Cardiac fibroblast (primary cell): ENCODE results near the gene ZNRD2.

Source experiments
- DNase-seq, 2 donors: peaks; one replicate each; pipeline versions ENCODE4 v3.0.0 to v3.0.0-alpha.2; 2010; ENCODE audit warnings: low read depth in 2 of 2
- H3K4me3 ChIP-seq, 2 donors: replicated peaks in 1 of 2; 1 replicate in 1 of 2; 2 replicates in 1 of 2; pipeline ENCODE4 v1.5.1; 2011; ENCODE audit warnings: low read depth in 2 of 2, low read length in 2 of 2, mild to moderate bottlenecking in 2 of 2, moderate library complexity in 1 of 2
- CTCF ChIP-seq: IDR thresholded peaks from one replicate; pipeline ENCODE4 v1.5.1; 2011; ENCODE audit warnings: low read depth, mild to moderate bottlenecking, low read length, inconsistent platforms

ZNRD2 gene

GRCh38 chr11:65571940-65572339 lies 1.7 kb downstream of the ZNRD2 start:
- H3K4me3 ChIP-seq: peak overlapping the region; percentile 66 to 67
- DNase-seq: peak; percentile 54 to 56
- peak; percentile 40 for TF ChIP-seq CTCF

DNA sequence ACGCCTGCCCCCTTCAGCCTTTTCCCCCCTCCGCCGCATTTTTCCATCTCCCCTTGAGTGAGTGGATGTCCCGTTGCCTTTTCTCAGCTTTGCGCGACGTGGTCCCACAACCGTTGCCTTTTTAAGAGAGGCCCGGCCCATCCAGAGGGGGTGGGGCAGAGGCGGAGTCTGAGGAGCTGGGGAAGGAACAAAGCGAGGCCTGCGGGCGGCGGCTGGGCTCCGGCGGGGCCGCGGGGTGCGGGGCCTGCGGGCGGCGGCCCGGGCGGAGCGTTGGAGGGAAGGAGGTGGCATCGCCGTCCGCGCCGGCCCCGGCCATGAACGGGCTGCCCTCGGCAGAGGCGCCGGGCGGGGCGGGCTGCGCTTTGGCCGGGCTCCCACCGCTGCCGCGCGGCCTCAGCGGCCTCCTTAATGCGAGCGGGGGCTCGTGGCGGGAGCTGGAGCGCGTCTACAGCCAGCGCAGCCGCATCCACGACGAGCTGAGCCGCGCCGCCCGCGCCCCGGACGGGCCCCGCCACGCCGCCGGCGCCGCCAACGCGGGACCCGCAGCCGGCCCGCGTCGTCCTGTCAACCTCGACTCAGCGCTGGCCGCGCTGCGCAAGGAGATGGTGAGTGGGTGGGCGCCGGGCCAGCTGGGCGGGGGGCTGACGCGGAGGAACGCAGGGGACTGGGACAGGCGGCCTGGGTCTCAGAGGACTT lies 2.2 kb downstream of the ZNRD2 start, which contains the start of gene FAM89B:
Gene FAM89B, plus strand, starts transcription at position 183 of the 696 bp plus-strand sequence. Its CDS starts 132 bp downstream, at position 315.
- H3K4me3 ChIP-seq: peak within 1 kb of the TSS; percentile 98 to 99
- peak; percentile 83 to 87 for DNase-seq
- no peak for TF ChIP-seq CTCF

DNA sequence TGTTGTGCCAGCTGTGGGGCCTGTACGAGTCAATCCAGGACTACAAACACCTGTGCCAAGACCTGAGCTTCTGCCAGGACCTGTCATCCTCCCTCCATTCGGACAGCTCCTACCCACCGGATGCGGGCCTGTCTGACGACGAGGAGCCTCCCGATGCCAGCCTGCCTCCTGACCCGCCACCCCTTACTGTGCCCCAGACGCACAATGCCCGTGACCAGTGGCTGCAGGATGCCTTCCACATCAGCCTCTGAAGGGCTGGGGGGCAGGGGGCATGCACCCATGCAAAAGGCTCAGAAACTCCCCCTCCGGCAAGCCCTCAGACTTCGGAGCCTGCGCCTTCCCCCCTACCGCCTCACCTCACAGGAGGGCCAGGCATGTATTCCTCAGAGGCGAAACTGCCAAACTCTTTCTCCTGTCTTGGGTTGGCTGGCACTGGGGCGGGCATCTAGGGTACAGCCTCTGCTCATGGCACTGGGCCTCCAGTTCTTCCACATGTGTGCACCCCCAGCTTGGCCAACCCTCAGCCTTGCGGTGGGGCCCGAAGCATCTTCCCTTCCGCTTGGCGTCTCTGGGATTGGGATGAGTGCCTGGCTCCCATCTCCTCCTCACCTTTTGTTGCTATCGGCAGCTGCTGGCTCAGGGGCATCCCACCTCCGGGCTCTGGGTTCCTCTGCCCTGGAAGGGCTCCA lies 3.3 kb downstream of the ZNRD2 start:
- no peak for TF ChIP-seq CTCF
- peak overlapping the region; percentile 66 to 67 for H3K4me3 ChIP-seq
- DNase-seq: no peak

DNA sequence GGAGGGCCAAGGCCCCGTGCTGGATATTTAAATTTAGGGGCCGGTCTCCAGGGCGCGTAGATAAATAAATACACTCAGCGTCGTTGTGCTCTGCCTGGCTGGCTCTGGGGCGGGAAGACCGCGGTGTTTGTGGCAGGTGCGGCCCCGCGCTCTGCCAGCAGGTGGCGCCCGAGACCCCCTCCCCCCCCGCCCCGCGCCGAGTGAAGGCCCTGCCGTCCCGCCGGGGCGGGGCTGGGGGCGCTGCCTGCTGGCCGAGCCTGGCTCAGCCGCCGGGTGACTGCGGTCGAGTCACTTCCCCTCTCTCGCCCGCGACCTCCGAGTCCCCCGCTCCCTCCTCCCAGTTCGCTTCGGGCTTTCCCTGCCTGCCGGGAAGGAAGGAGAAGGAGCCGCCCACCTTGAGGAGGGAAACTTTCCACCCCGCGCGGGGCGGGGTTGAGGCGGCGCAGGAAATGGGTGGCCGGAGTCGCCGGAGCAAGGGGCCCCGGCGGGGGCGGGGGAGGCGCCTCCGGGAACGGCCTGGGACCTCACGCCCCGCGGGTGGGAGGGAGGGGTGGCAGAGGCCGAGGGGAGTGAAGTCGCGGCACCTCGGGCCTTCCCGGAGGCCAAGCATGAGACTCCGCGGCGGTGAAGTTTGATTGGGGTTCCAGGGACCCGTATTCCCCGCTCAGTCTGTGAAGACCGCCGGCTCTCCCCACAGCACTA lies 4.0 kb downstream of the ZNRD2 start:
- peak; percentile 95 to 98 for DNase-seq
- TF ChIP-seq CTCF: peak; percentile 59

DNA sequence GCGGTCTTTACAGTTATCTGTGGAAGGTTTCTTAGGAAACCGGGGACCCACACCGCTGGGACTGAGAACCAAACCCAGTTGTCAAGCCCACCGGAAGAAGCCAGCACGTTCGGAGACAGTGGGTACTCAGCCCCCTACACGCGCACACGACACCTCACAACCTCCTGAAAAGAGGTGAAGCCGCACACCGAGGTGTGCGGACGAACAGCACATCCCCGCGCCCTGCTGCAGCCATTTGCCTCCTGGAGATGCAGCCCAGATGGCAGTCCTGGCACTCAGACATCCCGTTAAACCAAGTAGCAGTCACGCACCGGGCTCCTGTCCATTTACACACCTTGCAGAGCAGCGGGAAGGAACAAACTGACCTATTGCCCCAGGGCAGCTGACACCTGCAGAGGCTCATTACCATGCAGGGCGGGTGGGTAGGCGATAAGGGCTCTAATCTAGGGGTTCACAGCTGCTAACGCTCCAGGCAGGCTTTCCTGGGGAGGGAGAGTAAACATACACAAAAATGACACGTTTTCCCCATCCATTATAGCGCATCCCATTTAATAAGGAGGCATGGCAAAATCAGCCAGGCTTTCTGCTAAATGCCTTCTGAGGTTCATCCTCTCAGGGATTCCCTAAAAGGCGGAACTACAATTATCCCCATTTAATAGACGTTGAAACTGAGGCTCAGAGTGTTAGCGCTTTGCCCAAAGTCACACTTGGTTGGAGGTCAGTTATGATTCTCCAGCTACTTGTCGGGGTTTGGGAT lies 4.7 kb downstream of the ZNRD2 start:
- TF ChIP-seq CTCF: no peak

More for the DNA sequence above, 4.0 kb downstream of the ZNRD2 start:
- peak overlapping the region; percentile 66 to 74 for H3K4me3 ChIP-seq

GRCh38 chr11:65575568-65576231 lies 5.4 kb downstream of the ZNRD2 start, which contains the start of gene EHBP1L1:
EHBP1L1 (plus strand) TSS chr11:65576053; CDS start chr11:65576303, 250 bp downstream.
- H3K4me3 ChIP-seq: peak within 1 kb of the TSS; percentile 56 to 74
- TF ChIP-seq CTCF: no peak
- peak; percentile 58 to 65 for DNase-seq

More for the DNA sequence above, 4.7 kb downstream of the ZNRD2 start:
- DNase-seq: peak in 1 of 2 donors; percentile 34
- H3K4me3 ChIP-seq: peak overlapping the region; percentile 53 to 74
